SH-SY5Y (cell line): Measurements from ENCODE around the gene SLC11A2.

ENCODE experiments used
- GATA2 ChIP-seq: IDR thresholded peaks from 2 replicates; pipeline ENCODE4 v1.6.1; 2011; ENCODE audit warnings: mild to moderate bottlenecking, low read depth, low read length
- GATA3 ChIP-seq: IDR thresholded peaks from 2 replicates; pipeline ENCODE4 v1.6.1; 2011; ENCODE audit warnings: low read depth, mild to moderate bottlenecking, low read length, moderate library complexity

Gene SLC11A2

GRCh38 chr12:51047655-51048540 is 21.7 kb upstream of the SLC11A2 start, which contains the start of gene LETMD1:
TSS of gene LETMD1 (plus strand) at chr12:51048327. CDS start at chr12:51048357, 30 bp downstream.
- TF ChIP-seq GATA2 (no peak), GATA3 (no peak)

GRCh38 chr12:51036279-51036678 is 10.1 kb upstream of the SLC11A2 start:
- TF ChIP-seq GATA3 (no peak), GATA2 (no peak)

GRCh38 chr12:51033457-51034089 is 7.4 kb upstream of the SLC11A2 start:
- TF ChIP-seq GATA3 (no peak), GATA2 (no peak)

- TF ChIP-seq GATA3, result no peak
- TF ChIP-seq GATA2, result no peak
Measured at GRCh38 chr12:51033048-51033447, 6.9 kb upstream of the SLC11A2 start.

- TF ChIP-seq GATA2, result no peak
- TF ChIP-seq GATA3, result no peak
Measured at GRCh38 chr12:51028813-51029150, 2.6 kb upstream of the SLC11A2 start.

- TF ChIP-seq GATA3 (no peak), GATA2 (no peak)
Measured at GRCh38 chr12:51028126-51028812, 2.1 kb upstream of the SLC11A2 start.

- TF ChIP-seq GATA2, result no peak
Measured at GRCh38 chr12:51027342-51027835, 1.2 kb upstream of the SLC11A2 start.

GRCh38 chr12:51025338-51025835 is 797 bp downstream of the SLC11A2 start:
- no peak for TF ChIP-seq GATA2
- TF ChIP-seq GATA3, result no peak

GRCh38 chr12:51023625-51024382 is 2.4 kb downstream of the SLC11A2 start:
- TF ChIP-seq GATA3 (no peak), GATA2 (no peak)

- no peak for TF ChIP-seq GATA2
- TF ChIP-seq GATA3, result no peak
Measured at GRCh38 chr12:51021694-51022093, 4.5 kb downstream of the SLC11A2 start.

- no peak for TF ChIP-seq GATA2
- no peak for TF ChIP-seq GATA3
Measured at GRCh38 chr12:51020448-51021182, 5.6 kb downstream of the SLC11A2 start.

GRCh38 chr12:51019927-51020326 is 6.3 kb downstream of the SLC11A2 start:
- TF ChIP-seq GATA3 (no peak), GATA2 (no peak)

GRCh38 chr12:51018956-51019355 is 7.2 kb downstream of the SLC11A2 start:
- TF ChIP-seq GATA2 (no peak), GATA3 (no peak)
